Tibial nerve (tissue), 4 donors: Measurements from ENCODE around the gene NAPA. TPM values are rescaled to one million over a fixed set of nuclear protein-coding genes. Genes with fewer than 3 reads are reported as not detected.

Experiments
- DNase-seq, 2 donors: peaks; one replicate each; pipeline ENCODE4 v3.0.0-alpha.2; 2019; ENCODE audit warnings: low spot score in 2 of 2
- H3K27ac ChIP-seq, 4 donors: fragments of 200-600 bp; sonication (generic) in 3 of 4; one replicate each; pipeline ENCODE4 v1.5.1; 2017 to 2019; ENCODE audit warnings: mild to moderate bottlenecking in 1 of 4
- H3K27me3 ChIP-seq, 2 donors: fragments of 200-600 bp; sonication (generic) in 1 of 2; one replicate each; pipeline versions ENCODE4 v1.5.1 to v1.6.0; 2017 to 2019
- H3K36me3 ChIP-seq, 3 donors: fragments of 200-600 bp; sonication (generic); one replicate each; pipeline ENCODE4 v1.5.1; 2018 to 2019
- H3K4me1 ChIP-seq, 4 donors: fragments of 200-600 bp; sonication (generic) in 3 of 4; one replicate each; pipeline ENCODE4 v1.5.1; 2017 to 2019
- H3K4me3 ChIP-seq, 4 donors: fragments of 200-600 bp; sonication (generic) in 3 of 4; one replicate each; pipeline ENCODE4 v1.5.1; 2017 to 2019; ENCODE audit warnings: mild to moderate bottlenecking in 1 of 4, moderate library complexity in 1 of 4
- H3K9me3 ChIP-seq, 4 donors: fragments of 200-600 bp; sonication (generic) in 3 of 4; one replicate each; pipeline ENCODE4 v1.5.1; 2017 to 2019
- EP300 ChIP-seq, 2 donors: sonication (generic); formaldehyde crosslinking; IDR thresholded peaks; one replicate each; pipeline ENCODE4 v1.6.1; 2017; ENCODE audit warnings: antibody characterized with exemption in 2 of 2, mild to moderate bottlenecking in 1 of 2
- POLR2A ChIP-seq, 2 donors: fragments of 450-650 bp; IDR thresholded peaks; one replicate each; pipeline ENCODE4 v1.6.1; 2017; ENCODE audit warnings: antibody characterized with exemption in 2 of 2, mild to moderate bottlenecking in 2 of 2, moderate library complexity in 2 of 2
- WGBS, 2 donors: methylation state at CpG; one replicate each; pipeline ENCODE4 v1.1.5; 2018; 5-methylcytosine and 5-hydroxymethylcytosine counted together
- total RNA-seq, 4 donors: library from RNA; depleted of rRNA; stranded (reverse); fragments of >200 nt; gene quantifications; one replicate each; pipeline ENCODE4 v1.1.0, GENCODE V29; 2016
- TF ChIP-seq, protein P1 (sequence below), 5 experiments: fragments of 200-600 bp in 3 of 5; fragments of 450-650 bp in 2 of 5; sonication (generic) in 3 of 5; IDR thresholded peaks; one replicate each; pipeline ENCODE4 v1.5.1; 2016 to 2019; ENCODE audit warnings: antibody characterized with exemption in 5 of 5, mild to moderate bottlenecking in 3 of 5, moderate library complexity in 2 of 5

Gene NAPA
- total RNA-seq, 4 donors from 2014 or later = 130 to 152 (median 138) TPM

DNA sequence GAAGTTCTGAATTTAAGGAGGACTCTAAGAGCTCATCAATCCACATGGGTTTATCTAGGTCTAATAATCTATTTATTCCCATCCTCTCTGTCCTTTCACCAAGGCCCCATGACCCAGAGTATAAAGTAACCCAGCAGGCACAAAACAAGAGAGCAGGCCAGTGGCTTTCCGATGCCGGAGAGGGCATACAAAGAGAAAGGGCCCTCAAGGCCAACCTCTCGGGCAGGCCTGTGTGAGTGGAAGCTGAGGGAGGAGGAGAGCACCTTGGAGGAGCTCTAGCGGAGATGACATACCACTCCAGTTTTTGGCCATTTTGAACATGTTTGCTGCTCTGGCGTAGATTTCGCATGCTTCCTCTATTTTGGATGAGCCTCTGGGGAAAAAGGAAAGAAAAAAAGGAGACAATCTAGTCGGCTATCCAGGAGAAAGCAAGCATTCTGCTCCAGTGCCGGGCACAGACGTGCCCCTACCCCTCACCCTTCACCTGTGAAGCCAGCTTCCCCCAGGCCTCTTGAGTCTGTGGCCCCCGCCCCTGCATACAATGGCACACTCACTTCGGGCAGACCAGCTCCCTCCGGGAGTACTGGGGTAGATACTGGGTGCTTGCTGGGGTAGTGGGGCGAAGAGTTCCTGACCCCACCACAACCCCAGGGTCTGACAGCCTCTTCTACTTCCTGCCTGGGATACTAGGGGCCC is 11.6 kb downstream of the NAPA start:
- H3K27me3 ChIP-seq = no peaks in the 10 kb centered on the region
- peaks cover 2 to 69% (median 5%) of the 10 kb centered on the region in 3 donors for H3K36me3 ChIP-seq
- no peaks in the 10 kb centered on the region for H3K9me3 ChIP-seq
- H3K4me1 ChIP-seq = peaks cover 0 to 35% (median 11%) of the 10 kb centered on the region in 4 donors
- 85 to 89% methylated on average over 13 of the region's 13 CpGs for WGBS, 2 donors
- TF ChIP-seq, protein P1, sequence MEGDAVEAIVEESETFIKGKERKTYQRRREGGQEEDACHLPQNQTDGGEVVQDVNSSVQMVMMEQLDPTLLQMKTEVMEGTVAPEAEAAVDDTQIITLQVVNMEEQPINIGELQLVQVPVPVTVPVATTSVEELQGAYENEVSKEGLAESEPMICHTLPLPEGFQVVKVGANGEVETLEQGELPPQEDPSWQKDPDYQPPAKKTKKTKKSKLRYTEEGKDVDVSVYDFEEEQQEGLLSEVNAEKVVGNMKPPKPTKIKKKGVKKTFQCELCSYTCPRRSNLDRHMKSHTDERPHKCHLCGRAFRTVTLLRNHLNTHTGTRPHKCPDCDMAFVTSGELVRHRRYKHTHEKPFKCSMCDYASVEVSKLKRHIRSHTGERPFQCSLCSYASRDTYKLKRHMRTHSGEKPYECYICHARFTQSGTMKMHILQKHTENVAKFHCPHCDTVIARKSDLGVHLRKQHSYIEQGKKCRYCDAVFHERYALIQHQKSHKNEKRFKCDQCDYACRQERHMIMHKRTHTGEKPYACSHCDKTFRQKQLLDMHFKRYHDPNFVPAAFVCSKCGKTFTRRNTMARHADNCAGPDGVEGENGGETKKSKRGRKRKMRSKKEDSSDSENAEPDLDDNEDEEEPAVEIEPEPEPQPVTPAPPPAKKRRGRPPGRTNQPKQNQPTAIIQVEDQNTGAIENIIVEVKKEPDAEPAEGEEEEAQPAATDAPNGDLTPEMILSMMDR (IDR thresholded peaks at IDR 0.05) = no peak
- TF ChIP-seq POLR2A (IDR thresholded peaks at IDR 0.05) = no peak
- TF ChIP-seq EP300 (IDR thresholded peaks at IDR 0.05) = no peak
- no peak for DNase-seq
- H3K27ac ChIP-seq = no peak overlapping the region
- no peak overlapping the region for H3K4me3 ChIP-seq

DNA sequence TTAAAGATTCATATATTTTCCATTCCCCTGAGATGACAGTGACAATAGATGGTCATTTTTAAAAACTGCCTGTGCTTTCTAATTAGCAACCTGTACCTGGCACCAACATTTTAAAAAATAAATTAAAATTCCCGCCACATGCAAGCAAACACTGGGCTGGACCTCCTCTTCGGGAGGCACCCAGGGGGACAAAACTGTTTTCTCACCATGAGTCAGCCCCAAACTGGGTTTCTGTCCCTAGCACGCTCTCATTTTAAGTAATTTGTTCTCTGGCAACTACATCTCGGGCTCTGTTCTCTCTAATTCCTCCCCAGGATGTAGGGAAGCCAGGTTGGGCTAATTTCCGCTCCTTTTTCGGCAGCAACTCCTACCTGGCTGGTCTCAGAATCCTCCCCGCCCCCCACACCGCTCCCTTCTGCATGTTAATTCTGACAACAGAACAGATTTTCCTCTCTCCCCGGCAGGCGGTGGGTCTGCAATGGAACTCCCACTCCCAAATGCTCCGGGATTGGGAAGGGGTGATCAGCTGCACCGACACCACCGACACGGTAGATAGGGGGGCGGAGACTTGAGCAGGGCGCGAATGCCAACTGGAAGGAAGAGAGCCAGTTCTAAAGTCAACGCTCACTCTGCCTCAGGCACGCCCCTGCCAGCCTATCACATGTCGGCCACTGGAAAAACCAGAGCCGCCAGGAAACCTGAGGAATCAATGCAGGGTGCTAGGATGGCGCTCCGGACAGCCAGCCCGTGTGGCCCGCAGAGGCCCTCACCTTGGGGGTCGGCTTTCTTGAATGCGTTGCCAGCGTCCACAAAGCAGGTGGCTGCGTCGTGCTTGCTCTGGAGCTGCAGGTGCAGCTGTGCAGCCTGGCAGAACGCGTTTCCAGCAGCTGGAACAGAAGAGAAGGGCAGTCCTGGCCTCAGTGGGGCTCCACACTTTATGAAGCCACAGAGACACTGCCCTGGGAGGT is 14.7 kb downstream of the NAPA start:
- H3K9me3 ChIP-seq = no peaks in the 10 kb centered on the region
- H3K36me3 ChIP-seq = peaks cover 5 to 87% (median 5%) of the 10 kb centered on the region in 3 donors
- TF ChIP-seq EP300 (IDR thresholded peaks at IDR 0.05) (no peak), POLR2A (IDR thresholded peaks at IDR 0.05) (no peak)
- TF ChIP-seq, protein P1 (IDR thresholded peaks at IDR 0.05) = no peak
- H3K27me3 ChIP-seq = no peaks in the 10 kb centered on the region
- peaks cover 0 to 25% (median 0%) of the 10 kb centered on the region in 4 donors for H3K4me1 ChIP-seq
- no peak overlapping the region for H3K27ac ChIP-seq
- WGBS, 2 donors = 80% methylated on average over 32 of the region's 32 CpGs
- H3K4me3 ChIP-seq = no peak overlapping the region
- DNase-seq = no peak

DNA sequence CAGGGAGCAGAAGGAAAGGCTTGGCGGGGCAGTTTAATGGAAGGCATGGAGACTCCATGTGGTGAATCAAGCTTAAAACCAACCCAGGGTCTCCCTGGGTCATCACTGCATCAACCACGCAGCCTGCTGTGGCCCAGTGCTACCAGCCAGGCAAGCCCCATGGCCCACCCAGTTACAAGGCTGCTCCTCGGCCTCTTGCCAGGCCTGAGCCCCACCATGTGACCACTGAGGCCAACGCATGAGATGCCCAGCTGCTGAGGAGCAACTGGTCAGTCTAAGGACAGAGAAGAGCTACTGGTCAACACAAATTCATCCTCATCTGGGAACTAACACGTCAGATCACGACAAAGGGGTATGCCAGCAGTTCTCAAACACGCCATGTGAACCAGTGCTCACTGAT is 15.5 kb downstream of the NAPA start:
- H3K4me3 ChIP-seq = no peak overlapping the region
- WGBS, 2 donors = 93% methylated on average over 6 to 7 of the region's 7 CpGs
- H3K9me3 ChIP-seq = no peaks in the 10 kb centered on the region
- H3K27me3 ChIP-seq = no peaks in the 10 kb centered on the region
- TF ChIP-seq, protein P1 (IDR thresholded peaks at IDR 0.05) = no peak
- TF ChIP-seq EP300 (IDR thresholded peaks at IDR 0.05) (no peak), POLR2A (IDR thresholded peaks at IDR 0.05) (no peak)
- H3K27ac ChIP-seq = no peak overlapping the region
- H3K4me1 ChIP-seq = peaks cover 0 to 29% (median 0%) of the 10 kb centered on the region in 4 donors
- H3K36me3 ChIP-seq = peaks cover 5 to 94% (median 5%) of the 10 kb centered on the region in 3 donors
- DNase-seq = no peak

DNA sequence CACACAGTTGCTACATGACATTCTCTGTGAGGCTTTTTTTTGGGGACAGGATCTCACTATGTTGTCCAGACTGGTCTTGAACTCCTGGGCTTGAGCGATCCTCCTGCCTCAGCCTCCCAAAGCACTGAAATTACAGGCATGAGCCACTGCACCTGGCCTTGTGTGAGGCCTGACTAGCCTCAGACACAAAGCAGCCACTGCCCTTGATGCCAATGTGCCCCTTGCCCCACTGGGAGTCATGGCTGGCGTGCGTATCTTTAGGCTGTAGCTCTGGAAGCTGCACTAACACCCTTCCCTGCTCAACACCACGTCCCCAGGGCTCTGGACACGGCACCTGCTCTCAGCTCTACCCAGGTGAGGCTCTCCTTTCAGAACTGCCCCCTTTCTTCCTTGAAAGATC is 16.3 kb downstream of the NAPA start:
- 86 to 96% methylated on average over 5 of the region's 5 CpGs for WGBS, 2 donors
- Histone ChIP-seq H3K36me3 (peaks cover 5 to 96% (median 5%) of the 10 kb centered on the region in 3 donors), H3K27ac (no peak overlapping the region), H3K9me3 (no peaks in the 10 kb centered on the region), H3K4me1 (peaks cover 0 to 37% (median 0%) of the 10 kb centered on the region in 4 donors), H3K4me3 (no peak overlapping the region), H3K27me3 (no peaks in the 10 kb centered on the region)
- DNase-seq = no peak
- TF ChIP-seq, protein P1 (IDR thresholded peaks at IDR 0.05) = no peak
- TF ChIP-seq POLR2A (IDR thresholded peaks at IDR 0.05) (no peak), EP300 (IDR thresholded peaks at IDR 0.05) (no peak)
